GM12874 (cell line): ENCODE measurements around the gene HP.

Experiments used
- CTCF ChIP-seq: IDR thresholded peaks from 2 replicates; pipeline ENCODE4 v1.5.1; 2011; ENCODE audit warnings: low read depth, mild to moderate bottlenecking, control low read depth, low read length, moderate library complexity; ENCODE audit not compliant: insufficient read depth

HP gene

GRCh38 chr16:72015124-72015523, 39.2 kb upstream of the HP start:
- no peak for TF ChIP-seq CTCF

- TF ChIP-seq CTCF, result no peak
Observed at GRCh38 chr16:72018470-72018869, 35.8 kb upstream of the HP start.

GRCh38 chr16:72021043-72021442, 33.3 kb upstream of the HP start:
- TF ChIP-seq CTCF, result no peak

- no peak for TF ChIP-seq CTCF
Observed at GRCh38 chr16:72022127-72022526, 32.2 kb upstream of the HP start.

GRCh38 chr16:72023962-72024361, 30.3 kb upstream of the HP start:
- TF ChIP-seq CTCF, result no peak

GRCh38 chr16:72024862-72025382, 29.4 kb upstream of the HP start:
- no peak for TF ChIP-seq CTCF

GRCh38 chr16:72025404-72026114, 28.7 kb upstream of the HP start:
- no peak for TF ChIP-seq CTCF
